Stimulated activated memory B cell treated with anti-CD40 and anti-IgM and Interleukin-4, amounts not matched to agents 10 μg/mL and 1 μg/mL and 100 μg/mL, for 72 hours (primary cell): ENCODE data around the gene PRKN.

Source experiments
- ATAC-seq: fragments of 150-1000 bp; cut with Tn5 transposase; 2 replicates; pipeline ENCODE4 v1.10.0; 2021
- H3K27ac Mint-ChIP-seq: one replicate; pipeline ENCODE4 v1.8.0; 2022; ENCODE audit warnings: mild to moderate bottlenecking, mixed read lengths
- H3K27me3 Mint-ChIP-seq: one replicate; pipeline ENCODE4 v1.8.0; 2022; ENCODE audit warnings: mixed read lengths
- H3K36me3 Mint-ChIP-seq: one replicate; pipeline ENCODE4 v1.8.0; 2022; ENCODE audit warnings: mixed read lengths
- H3K4me1 Mint-ChIP-seq: one replicate; pipeline ENCODE4 v1.8.0; 2022; ENCODE audit warnings: mixed read lengths
- H3K4me3 Mint-ChIP-seq: one replicate; pipeline ENCODE4 v1.8.0; 2022; ENCODE audit warnings: mild to moderate bottlenecking, moderate library complexity, mixed read lengths
- H3K9me3 Mint-ChIP-seq: one replicate; pipeline ENCODE4 v1.8.0; 2022; ENCODE audit warnings: mixed read lengths

The PRKN gene

GRCh38 chr6:162526960-162527359, 200.6 kb downstream of the PRKN start:
- Mint-ChIP-seq H3K27ac (no peak overlapping the region), H3K9me3 (peaks cover 4% of the 10 kb centered on the region), H3K4me1 (peaks cover 7% of the 10 kb centered on the region), H3K27me3 (no peaks in the 10 kb centered on the region), H3K4me3 (no peak overlapping the region), H3K36me3 (peaks cover 6% of the 10 kb centered on the region)
- ATAC-seq = no peak

GRCh38 chr6:162525181-162525580, 202.4 kb downstream of the PRKN start:
- peaks cover 4% of the 10 kb centered on the region for H3K9me3 Mint-ChIP-seq
- H3K4me1 Mint-ChIP-seq = peaks cover 7% of the 10 kb centered on the region
- ATAC-seq = no peak
- H3K27ac Mint-ChIP-seq = no peak overlapping the region
- H3K27me3 Mint-ChIP-seq = no peaks in the 10 kb centered on the region
- H3K36me3 Mint-ChIP-seq = peaks cover 6% of the 10 kb centered on the region
- H3K4me3 Mint-ChIP-seq = no peak overlapping the region

GRCh38 chr6:162512744-162513143, 214.8 kb downstream of the PRKN start:
- H3K4me1 Mint-ChIP-seq = no peaks in the 10 kb centered on the region
- H3K27ac Mint-ChIP-seq = no peak overlapping the region
- H3K36me3 Mint-ChIP-seq = no peaks in the 10 kb centered on the region
- no peak overlapping the region for H3K4me3 Mint-ChIP-seq
- no peaks in the 10 kb centered on the region for H3K9me3 Mint-ChIP-seq
- no peaks in the 10 kb centered on the region for H3K27me3 Mint-ChIP-seq
- no peak for ATAC-seq

- Mint-ChIP-seq H3K9me3 (peaks cover 2% of the 10 kb centered on the region), H3K27ac (no peak overlapping the region), H3K4me3 (no peak overlapping the region), H3K27me3 (no peaks in the 10 kb centered on the region), H3K36me3 (no peaks in the 10 kb centered on the region), H3K4me1 (peaks cover 6% of the 10 kb centered on the region)
- no peak for ATAC-seq
Measured at GRCh38 chr6:162497389-162497788, 230.2 kb downstream of the PRKN start.

GRCh38 chr6:162493917-162494316, 233.6 kb downstream of the PRKN start:
- H3K4me3 Mint-ChIP-seq = no peak overlapping the region
- ATAC-seq = no peak
- peaks cover 2% of the 10 kb centered on the region for H3K9me3 Mint-ChIP-seq
- H3K27me3 Mint-ChIP-seq = no peaks in the 10 kb centered on the region
- peaks cover 6% of the 10 kb centered on the region for H3K4me1 Mint-ChIP-seq
- H3K27ac Mint-ChIP-seq = no peak overlapping the region
- no peaks in the 10 kb centered on the region for H3K36me3 Mint-ChIP-seq

GRCh38 chr6:162491637-162492036, 235.9 kb downstream of the PRKN start:
- no peaks in the 10 kb centered on the region for H3K36me3 Mint-ChIP-seq
- no peak for ATAC-seq
- no peaks in the 10 kb centered on the region for H3K9me3 Mint-ChIP-seq
- H3K4me1 Mint-ChIP-seq = peaks cover 15% of the 10 kb centered on the region
- no peak overlapping the region for H3K27ac Mint-ChIP-seq
- H3K27me3 Mint-ChIP-seq = no peaks in the 10 kb centered on the region
- H3K4me3 Mint-ChIP-seq = no peak overlapping the region

- no peak overlapping the region for H3K4me3 Mint-ChIP-seq
- no peak for ATAC-seq
- H3K27ac Mint-ChIP-seq = no peak overlapping the region
- H3K36me3 Mint-ChIP-seq = no peaks in the 10 kb centered on the region
- H3K9me3 Mint-ChIP-seq = no peaks in the 10 kb centered on the region
- H3K4me1 Mint-ChIP-seq = peaks cover 15% of the 10 kb centered on the region
- no peaks in the 10 kb centered on the region for H3K27me3 Mint-ChIP-seq
Measured at GRCh38 chr6:162489101-162489976, 238.2 kb downstream of the PRKN start.

GRCh38 chr6:162488444-162488843, 239.1 kb downstream of the PRKN start:
- H3K27ac Mint-ChIP-seq = no peak overlapping the region
- H3K4me1 Mint-ChIP-seq = peaks cover 9% of the 10 kb centered on the region
- no peaks in the 10 kb centered on the region for H3K9me3 Mint-ChIP-seq
- no peaks in the 10 kb centered on the region for H3K27me3 Mint-ChIP-seq
- no peaks in the 10 kb centered on the region for H3K36me3 Mint-ChIP-seq
- H3K4me3 Mint-ChIP-seq = no peak overlapping the region
- ATAC-seq = peak; percentile 82

- ATAC-seq = no peak
- Mint-ChIP-seq H3K27ac (no peak overlapping the region), H3K36me3 (no peaks in the 10 kb centered on the region), H3K4me3 (no peak overlapping the region), H3K9me3 (no peaks in the 10 kb centered on the region), H3K4me1 (peaks cover 9% of the 10 kb centered on the region), H3K27me3 (no peaks in the 10 kb centered on the region)
Measured at GRCh38 chr6:162485464-162485863, 242.1 kb downstream of the PRKN start.

GRCh38 chr6:162481938-162482337, 245.6 kb downstream of the PRKN start:
- Mint-ChIP-seq H3K36me3 (no peaks in the 10 kb centered on the region), H3K4me1 (peaks cover 7% of the 10 kb centered on the region), H3K27ac (no peak overlapping the region), H3K27me3 (no peaks in the 10 kb centered on the region), H3K9me3 (no peaks in the 10 kb centered on the region), H3K4me3 (no peak overlapping the region)
- ATAC-seq = no peak

GRCh38 chr6:162481320-162481719, 246.2 kb downstream of the PRKN start:
- Mint-ChIP-seq H3K4me1 (peaks cover 7% of the 10 kb centered on the region), H3K27ac (no peak overlapping the region), H3K4me3 (no peak overlapping the region), H3K27me3 (no peaks in the 10 kb centered on the region), H3K36me3 (no peaks in the 10 kb centered on the region), H3K9me3 (no peaks in the 10 kb centered on the region)
- no peak for ATAC-seq

- peaks cover 7% of the 10 kb centered on the region for H3K4me1 Mint-ChIP-seq
- H3K4me3 Mint-ChIP-seq = no peak overlapping the region
- H3K27me3 Mint-ChIP-seq = no peaks in the 10 kb centered on the region
- peaks cover 3% of the 10 kb centered on the region for H3K9me3 Mint-ChIP-seq
- no peaks in the 10 kb centered on the region for H3K36me3 Mint-ChIP-seq
- ATAC-seq = peak; percentile 57
- H3K27ac Mint-ChIP-seq = no peak overlapping the region
Measured at GRCh38 chr6:162478192-162478671, 249.3 kb downstream of the PRKN start.

- no peaks in the 10 kb centered on the region for H3K27me3 Mint-ChIP-seq
- no peak overlapping the region for H3K4me3 Mint-ChIP-seq
- no peak for ATAC-seq
- H3K27ac Mint-ChIP-seq = no peak overlapping the region
- peaks cover 3% of the 10 kb centered on the region for H3K9me3 Mint-ChIP-seq
- no peaks in the 10 kb centered on the region for H3K36me3 Mint-ChIP-seq
- peaks cover 7% of the 10 kb centered on the region for H3K4me1 Mint-ChIP-seq
Measured at GRCh38 chr6:162474722-162475121, 252.8 kb downstream of the PRKN start.

- Mint-ChIP-seq H3K9me3 (peaks cover 3% of the 10 kb centered on the region), H3K4me1 (no peaks in the 10 kb centered on the region), H3K4me3 (no peak overlapping the region), H3K36me3 (no peaks in the 10 kb centered on the region), H3K27ac (no peak overlapping the region), H3K27me3 (no peaks in the 10 kb centered on the region)
- ATAC-seq = no peak
Measured at GRCh38 chr6:162471842-162472241, 255.7 kb downstream of the PRKN start.

GRCh38 chr6:162468326-162468725, 259.2 kb downstream of the PRKN start:
- H3K4me1 Mint-ChIP-seq = no peaks in the 10 kb centered on the region
- H3K4me3 Mint-ChIP-seq = no peak overlapping the region
- no peaks in the 10 kb centered on the region for H3K27me3 Mint-ChIP-seq
- ATAC-seq = no peak
- H3K27ac Mint-ChIP-seq = no peak overlapping the region
- no peaks in the 10 kb centered on the region for H3K36me3 Mint-ChIP-seq
- H3K9me3 Mint-ChIP-seq = no peaks in the 10 kb centered on the region

GRCh38 chr6:162467679-162468078, 259.9 kb downstream of the PRKN start:
- Mint-ChIP-seq H3K27me3 (no peaks in the 10 kb centered on the region), H3K4me1 (no peaks in the 10 kb centered on the region), H3K4me3 (no peak overlapping the region), H3K27ac (no peak overlapping the region), H3K36me3 (no peaks in the 10 kb centered on the region), H3K9me3 (no peaks in the 10 kb centered on the region)
- ATAC-seq = no peak
